Peyer's patch (tissue), 4 donors: ENCODE results near the gene HSPA8. TPM values are rescaled to one million over a fixed set of nuclear protein-coding genes. Genes with fewer than 3 reads are reported as not detected.

Experiments used
- DNase-seq, 3 donors: peaks; one replicate each; pipeline ENCODE4 v3.0.0-alpha.2; 2017 to 2019
- H3K27ac ChIP-seq, 4 donors: fragments of 200-600 bp; sonication (generic); one replicate each; pipeline ENCODE4 v1.5.1; 2016 to 2019
- H3K27me3 ChIP-seq, 2 donors: fragments of 200-600 bp; sonication (generic); one replicate each; pipeline ENCODE4 v1.5.1; 2019
- H3K36me3 ChIP-seq, 3 donors: fragments of 200-600 bp; sonication (generic); one replicate each; pipeline ENCODE4 v1.5.1; 2016 to 2019
- H3K4me1 ChIP-seq, 4 donors: fragments of 200-600 bp; sonication (generic); one replicate each; pipeline ENCODE4 v1.5.1; 2016 to 2019
- H3K4me3 ChIP-seq, 4 donors: fragments of 200-600 bp; sonication (generic); 1 replicate in 3 of 4; 2 replicates in 1 of 4; pipeline ENCODE4 v1.5.1; 2016 to 2019; ENCODE audit warnings: mild to moderate bottlenecking in 1 of 4
- H3K9me3 ChIP-seq, 4 donors: fragments of 200-600 bp; sonication (generic); one replicate each; pipeline ENCODE4 v1.5.1; 2016 to 2019; ENCODE audit warnings: mild to moderate bottlenecking in 1 of 4
- POLR2A ChIP-seq, 2 donors: fragments of 450-650 bp; IDR thresholded peaks; one replicate each; pipeline ENCODE4 v1.5.1; 2017; ENCODE audit warnings: antibody characterized with exemption in 2 of 2, mild to moderate bottlenecking in 2 of 2, moderate library complexity in 2 of 2
- total RNA-seq, 4 donors: library from RNA; depleted of rRNA; stranded (reverse); fragments of >200 nt; gene quantifications; one replicate each; pipeline ENCODE4 v1.1.0, GENCODE V29; 2016
- TF ChIP-seq, protein P1 (sequence below), 6 experiments: fragments of 450-650 bp in 4 of 6; fragments of 200-600 bp in 2 of 6; sonication (generic) in 1 of 6; IDR thresholded peaks; one replicate each; pipeline ENCODE4 v1.5.1; 2017 to 2019; ENCODE audit warnings: antibody characterized with exemption in 6 of 6, mild to moderate bottlenecking in 3 of 6, moderate library complexity in 1 of 6

Gene HSPA8
- total RNA-seq, 4 donors from 2014 or later = 459 to 1,091 (median 728) TPM

DNA sequence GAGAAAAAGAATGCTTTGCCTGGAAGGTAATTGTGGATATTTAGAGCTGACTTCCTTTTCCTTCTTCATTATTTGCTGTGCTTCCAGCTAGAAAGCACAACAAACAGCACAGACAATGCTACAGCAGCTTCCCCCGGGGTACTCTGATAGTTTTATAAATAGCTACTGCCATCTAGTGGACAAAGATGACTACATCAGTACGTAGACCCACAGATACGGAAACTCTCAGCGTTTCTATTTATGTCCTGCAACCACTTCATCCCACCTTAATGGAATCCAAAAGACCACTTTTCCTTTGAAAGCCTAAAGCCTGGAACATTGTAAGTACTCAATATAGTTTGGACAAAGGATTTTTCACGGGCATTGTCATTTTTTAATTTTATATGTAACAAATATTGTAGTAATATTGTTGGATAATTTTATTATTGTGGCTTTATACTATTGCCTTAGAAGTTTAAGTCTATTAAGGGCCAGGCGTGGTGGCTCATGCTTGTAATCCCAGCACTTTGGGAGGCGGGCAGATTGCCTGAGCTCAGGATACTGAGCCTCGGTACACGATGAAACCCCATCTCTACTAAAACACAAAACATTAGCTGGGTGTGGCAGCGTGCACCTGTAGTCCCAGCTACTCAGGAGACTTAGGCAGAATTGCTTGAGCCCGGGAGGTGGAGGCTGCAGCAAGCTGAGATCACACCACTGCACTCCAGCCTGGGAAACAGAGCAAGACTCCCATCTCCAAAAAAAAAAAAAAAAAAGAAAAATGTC is 7.5 kb downstream of the HSPA8 start:
- Histone ChIP-seq H3K27ac (peak overlapping the region in 2 of 4 donors; percentile 3 to 45), H3K27me3 (no peaks in the 10 kb centered on the region), H3K36me3 (peaks cover 0 to 58% (median 0%) of the 10 kb centered on the region in 3 donors), H3K9me3 (no peaks in the 10 kb centered on the region), H3K4me1 (peaks cover 0 to 43% (median 12%) of the 10 kb centered on the region in 4 donors), H3K4me3 (no peak overlapping the region)
- DNase-seq = no peak
- no peak for TF ChIP-seq POLR2A (IDR thresholded peaks at IDR 0.05)
- TF ChIP-seq, protein P1, sequence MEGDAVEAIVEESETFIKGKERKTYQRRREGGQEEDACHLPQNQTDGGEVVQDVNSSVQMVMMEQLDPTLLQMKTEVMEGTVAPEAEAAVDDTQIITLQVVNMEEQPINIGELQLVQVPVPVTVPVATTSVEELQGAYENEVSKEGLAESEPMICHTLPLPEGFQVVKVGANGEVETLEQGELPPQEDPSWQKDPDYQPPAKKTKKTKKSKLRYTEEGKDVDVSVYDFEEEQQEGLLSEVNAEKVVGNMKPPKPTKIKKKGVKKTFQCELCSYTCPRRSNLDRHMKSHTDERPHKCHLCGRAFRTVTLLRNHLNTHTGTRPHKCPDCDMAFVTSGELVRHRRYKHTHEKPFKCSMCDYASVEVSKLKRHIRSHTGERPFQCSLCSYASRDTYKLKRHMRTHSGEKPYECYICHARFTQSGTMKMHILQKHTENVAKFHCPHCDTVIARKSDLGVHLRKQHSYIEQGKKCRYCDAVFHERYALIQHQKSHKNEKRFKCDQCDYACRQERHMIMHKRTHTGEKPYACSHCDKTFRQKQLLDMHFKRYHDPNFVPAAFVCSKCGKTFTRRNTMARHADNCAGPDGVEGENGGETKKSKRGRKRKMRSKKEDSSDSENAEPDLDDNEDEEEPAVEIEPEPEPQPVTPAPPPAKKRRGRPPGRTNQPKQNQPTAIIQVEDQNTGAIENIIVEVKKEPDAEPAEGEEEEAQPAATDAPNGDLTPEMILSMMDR (IDR thresholded peaks at IDR 0.05) = peak; percentile 45 to 77 (median 72)

DNA sequence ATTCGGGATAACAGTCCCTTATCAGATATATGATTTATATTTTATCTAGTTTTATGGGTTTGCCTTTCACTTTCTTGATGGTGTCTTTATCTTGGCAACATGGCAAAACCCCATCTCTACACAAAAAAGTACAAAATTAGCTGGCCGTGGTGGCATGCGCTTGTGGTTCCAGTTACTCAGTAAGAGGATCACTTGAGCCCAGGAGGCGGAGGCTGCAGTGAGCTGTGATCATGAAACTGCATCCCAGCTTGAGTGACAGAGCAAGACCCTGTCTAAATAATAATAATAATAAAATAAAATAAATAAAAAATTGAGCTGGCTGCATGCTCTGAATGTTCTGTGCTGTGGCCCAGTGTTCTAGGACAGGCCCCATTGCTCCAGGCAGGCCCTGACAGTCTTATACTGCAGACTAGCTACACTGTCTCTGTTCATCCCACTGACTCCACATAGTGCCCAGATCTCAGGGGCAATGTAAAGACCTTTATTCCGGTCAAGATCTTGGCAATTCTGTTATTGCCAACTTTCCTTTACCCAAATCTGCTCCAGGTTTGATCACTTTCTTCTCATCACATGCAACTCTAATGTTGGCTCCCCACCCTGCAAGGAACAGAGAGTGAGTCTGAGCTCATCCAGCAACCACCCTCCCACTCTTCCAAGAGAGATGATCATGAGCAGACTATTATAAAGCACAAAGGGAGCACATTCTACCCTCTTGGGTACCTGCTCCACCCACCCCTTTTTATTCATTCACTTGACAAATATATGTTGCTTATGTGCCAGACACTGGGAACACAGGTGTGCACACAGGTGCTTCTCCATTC is 8.8 kb downstream of the HSPA8 start:
- TF ChIP-seq, protein P1 (IDR thresholded peaks at IDR 0.05) = no peak
- no peak for TF ChIP-seq POLR2A (IDR thresholded peaks at IDR 0.05)
- Histone ChIP-seq H3K4me1 (peaks cover 0 to 30% (median 8%) of the 10 kb centered on the region in 4 donors), H3K9me3 (no peaks in the 10 kb centered on the region), H3K36me3 (peaks cover 0 to 45% (median 0%) of the 10 kb centered on the region in 3 donors), H3K4me3 (no peak overlapping the region), H3K27me3 (no peaks in the 10 kb centered on the region), H3K27ac (no peak overlapping the region)
- no peak for DNase-seq

DNA sequence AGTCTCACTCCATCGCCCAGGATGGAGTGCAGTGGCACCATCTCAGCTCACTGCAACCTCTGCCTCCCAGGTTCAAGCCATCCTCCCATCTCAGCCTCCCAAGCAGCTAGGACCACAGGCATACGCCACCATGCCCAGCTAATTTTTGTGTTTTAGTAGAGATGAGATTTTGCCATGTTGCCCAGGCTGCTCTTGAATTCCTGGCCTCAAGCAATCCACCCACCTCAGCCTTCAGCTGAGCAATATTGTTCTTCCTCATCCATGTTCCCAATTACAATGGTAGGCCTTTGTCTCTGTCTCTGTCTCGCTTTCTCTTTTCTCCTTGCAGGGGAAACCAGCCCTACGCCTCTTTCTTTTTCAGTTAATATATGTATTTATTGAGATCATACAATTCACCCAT is 10.3 kb downstream of the HSPA8 start:
- H3K36me3 ChIP-seq = peaks cover 0 to 30% (median 0%) of the 10 kb centered on the region in 3 donors
- H3K27ac ChIP-seq = no peak overlapping the region
- TF ChIP-seq, protein P1 (IDR thresholded peaks at IDR 0.05) = no peak
- TF ChIP-seq POLR2A (IDR thresholded peaks at IDR 0.05) = no peak
- H3K4me3 ChIP-seq = no peak overlapping the region
- H3K9me3 ChIP-seq = no peaks in the 10 kb centered on the region
- DNase-seq = no peak
- H3K27me3 ChIP-seq = no peaks in the 10 kb centered on the region
- H3K4me1 ChIP-seq = peaks cover 0 to 19% (median 6%) of the 10 kb centered on the region in 4 donors

DNA sequence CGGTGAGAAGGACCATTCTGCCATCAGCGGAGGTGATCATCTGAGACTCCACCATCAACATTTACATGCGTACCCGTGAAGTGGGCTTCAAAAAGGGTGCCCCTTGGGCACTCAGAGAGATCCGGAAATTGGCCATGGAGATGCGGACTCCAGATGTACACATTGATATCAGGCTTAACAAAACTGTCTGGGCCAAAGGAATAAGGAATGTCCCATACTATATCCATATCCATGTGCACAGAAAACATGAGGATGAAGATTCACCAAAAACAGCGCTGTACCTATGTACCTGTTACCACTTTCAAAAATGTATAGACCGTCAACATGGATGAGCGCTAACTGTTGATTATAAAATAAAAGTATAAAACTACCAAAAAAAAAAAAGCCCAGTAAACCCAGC is 10.8 kb downstream of the HSPA8 start:
- Histone ChIP-seq H3K27ac (no peak overlapping the region), H3K4me1 (peaks cover 0 to 16% (median 6%) of the 10 kb centered on the region in 4 donors), H3K27me3 (no peaks in the 10 kb centered on the region), H3K4me3 (no peak overlapping the region), H3K9me3 (no peaks in the 10 kb centered on the region), H3K36me3 (peaks cover 0 to 25% (median 0%) of the 10 kb centered on the region in 3 donors)
- TF ChIP-seq, protein P1 (IDR thresholded peaks at IDR 0.05) = no peak
- no peak for TF ChIP-seq POLR2A (IDR thresholded peaks at IDR 0.05)
- no peak for DNase-seq

DNA sequence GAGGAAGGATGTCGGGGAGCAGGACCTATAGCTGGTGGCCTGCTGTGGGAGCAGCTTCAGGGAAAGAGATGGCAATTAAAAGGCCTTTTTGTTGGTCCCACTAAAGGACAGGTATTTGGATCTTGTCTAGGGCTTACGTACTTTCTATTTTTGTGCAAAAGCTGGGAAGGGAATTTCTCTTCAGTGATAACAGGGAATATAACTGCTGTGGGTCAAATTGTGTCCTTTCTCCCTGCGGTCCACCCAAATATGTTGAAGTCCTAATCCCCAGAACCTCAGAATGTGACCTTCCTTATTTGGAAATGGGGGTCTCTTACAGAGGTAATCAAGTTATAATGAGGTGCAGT is 14.0 kb downstream of the HSPA8 start:
- Histone ChIP-seq H3K36me3 (peaks cover 0 to 2% (median 0%) of the 10 kb centered on the region in 3 donors), H3K27me3 (no peaks in the 10 kb centered on the region), H3K9me3 (no peaks in the 10 kb centered on the region), H3K4me1 (no peaks in the 10 kb centered on the region), H3K27ac (no peak overlapping the region), H3K4me3 (no peak overlapping the region)
- no peak for TF ChIP-seq POLR2A (IDR thresholded peaks at IDR 0.05)
- TF ChIP-seq, protein P1 (IDR thresholded peaks at IDR 0.05) = no peak
- DNase-seq = no peak
